ENCODE measurements around the gene MRPL28. TPM values are rescaled to one million over a fixed set of nuclear protein-coding genes. Genes with fewer than 3 reads are reported as not detected.

Gene MRPL28
- total and polyA plus RNA-seq, 2 donors (not counting 3 experiments of a cell fraction or from before 2014, with no cell fraction given), result 104 to 180 TPM

DNA sequence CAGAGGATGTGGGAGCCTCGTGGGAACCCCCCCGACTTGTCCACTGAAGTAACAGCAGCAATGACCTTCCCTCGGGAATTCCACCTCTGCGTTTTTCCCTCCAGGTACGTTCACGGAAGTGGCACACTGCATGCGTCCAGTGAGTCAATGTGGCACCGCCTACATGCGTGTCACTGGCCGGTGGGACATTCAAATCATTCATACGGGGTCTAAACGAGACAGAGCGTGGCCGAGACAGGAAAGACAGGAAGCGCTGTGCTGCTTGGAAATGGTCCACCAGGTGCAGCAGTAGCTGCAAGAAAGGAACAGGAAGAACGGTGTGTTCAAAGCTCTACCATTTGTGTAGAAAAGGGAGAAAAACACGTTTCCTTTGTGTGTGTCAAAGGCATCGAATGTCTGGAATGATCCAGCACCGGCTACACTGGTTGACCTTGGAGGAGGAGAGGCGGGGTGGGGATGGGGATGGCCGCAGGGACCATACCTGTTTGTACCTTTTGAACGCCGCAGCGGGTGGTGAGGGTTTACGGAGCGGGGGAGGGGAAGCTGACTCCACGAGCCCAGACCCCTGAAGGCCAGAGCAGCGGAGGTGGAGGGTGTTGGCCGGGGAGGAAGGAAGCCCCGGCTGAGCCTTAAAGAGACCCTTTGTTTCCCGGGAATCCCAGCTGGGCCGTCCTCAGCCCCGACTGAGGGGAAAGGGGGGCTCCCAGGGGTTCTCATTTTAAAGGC, 13.2 kb upstream of the MRPL28 start:
- Histone ChIP-seq H2AFZ (ENCODE audit: low read depth, low read length) (peak overlapping the region; percentile 1), H3K27me3 (ENCODE audit: control insufficient read depth in 2 of 2, insufficient read depth in 2 of 2, low read length in 2 of 2) (no peaks in the 10 kb centered on the region), H3K9ac (replicated peaks; ENCODE audit: extremely low read depth, insufficient read depth, low read length) (no peak overlapping the region), H3K79me2 (ENCODE audit: control insufficient read depth, insufficient read depth, low read length) (peaks cover 24% of the 10 kb centered on the region), H4K20me1 (replicated peaks; ENCODE audit: control insufficient read depth, extremely low read depth, insufficient read depth, low read length) (no peaks in the 10 kb centered on the region), H3K4me1 (ENCODE audit: control insufficient read depth, extremely low read depth, insufficient read depth, low read length) (peaks cover 20% of the 10 kb centered on the region), H3K4me2 (ENCODE audit: insufficient read depth, low read length) (peak overlapping the region; percentile 89), H3K4me3 (replicated peaks in 1 of 3; ENCODE audit: insufficient read depth in 1 of 3, low read depth in 1 of 3, low read length in 3 of 3) (peak overlapping the region in 2 of 3 experiments; percentile 12 to 93), H3K27ac (ENCODE audit: insufficient read depth, low read depth, low read length) (peak overlapping the region; percentile 64), H3K9me1 (replicated peaks; ENCODE audit: control insufficient read depth, extremely low read depth, insufficient read depth, low read length) (no peaks in the 10 kb centered on the region), H3K36me3 (ENCODE audit: control insufficient read depth in 2 of 2, extremely low read depth in 1 of 2, insufficient read depth in 2 of 2, low read length in 2 of 2) (peaks cover 0 to 2% of the 10 kb centered on the region in 2 experiments), H3K9me3 (replicated peaks; ENCODE audit: control insufficient read depth, insufficient read depth, low read length) (no peaks in the 10 kb centered on the region)
- dilution Hi-C loops (cut with MboI; ENCODE audit: extremely low pct_ligation_motif_present, low sequenced_read_pairs), result no loop called here
- ChIA-PET CTCF (interaction anchor here (1.2 to 1.9 kb wide), 2 partner anchors 8 to 104 kb away, joined by 6 to 7 read pairs; no protein-coding TSS in a partner anchor), POLR2A (no interaction called here)
- DNase-seq (ENCODE audit: low read depth, low spot score) (peak; percentile 31), FAIRE-seq (peak; percentile 67)
- no TSS peak for BruUV-seq (replicated peaks)
- intact Hi-C loops (cut with micrococcal nuclease), result loop anchor here (1.0 kb wide), 1 partner anchor 13 kb away; no protein-coding TSS in a partner anchor
- TF ChIP-seq, protein P1, sequence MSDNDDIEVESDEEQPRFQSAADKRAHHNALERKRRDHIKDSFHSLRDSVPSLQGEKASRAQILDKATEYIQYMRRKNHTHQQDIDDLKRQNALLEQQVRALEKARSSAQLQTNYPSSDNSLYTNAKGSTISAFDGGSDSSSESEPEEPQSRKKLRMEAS (IDR thresholded peaks at IDR 0.05; ENCODE audit: insufficient read depth, insufficient read length), result no peak
- no peak for TF ChIP-seq JUN (IDR thresholded peaks at IDR 0.05; ENCODE audit: borderline replicate concordance, insufficient read depth, insufficient read length, low read depth)
- no peak for TF ChIP-seq EZH2 (IDR thresholded peaks at IDR 0.05; ENCODE audit: borderline replicate concordance, low read depth, low read length, severe bottlenecking)
- TF ChIP-seq GATA2 (IDR thresholded peaks at IDR 0.05; ENCODE audit: insufficient read depth, insufficient read length, low read depth, low read length), result no peak
- TF ChIP-seq MYC (IDR thresholded peaks at IDR 0.05; ENCODE audit: low read depth, low read length), result no peak

Data from endothelial cell of umbilical vein (primary cell).